H1 (cell line): ENCODE results near the gene PTPRC. TPM values are rescaled to one million over a fixed set of nuclear protein-coding genes. Genes with fewer than 3 reads are reported as not detected.

ENCODE experiments used
- CTCF ChIA-PET: fragments of 300-600 bp; sonication (Branson Sonifier 250); formaldehyde crosslinking; loops from one replicate; lab custom pipeline; 2021; ENCODE audit not compliant: partially characterized antibody; lab: Charles Lee
- POLR2A ChIA-PET: fragments of 300-600 bp; sonication (Branson Sonifier 250); formaldehyde crosslinking; loops from one replicate; lab custom pipeline; 2021; ENCODE audit warnings: inconsistent platforms; ENCODE audit not compliant: partially characterized antibody; lab: Charles Lee
- DNase-seq, 2 experiments: peaks; one replicate each; pipeline versions ENCODE4 v3.0.0 to v3.0.0-alpha.2; 2010 to 2022; ENCODE audit warnings: low spot score in 2 of 2, low read depth in 1 of 2, mixed read lengths in 1 of 2
- FAIRE-seq: peaks from 2 replicates; lab custom pipeline; 2011; peaks lifted over from hg19 to GRCh38; lab: Jason Lieb, UNC
- H2AFZ ChIP-seq: 2 replicates; pipeline ENCODE4 v1.8.1; 2012; ENCODE audit warnings: low read length, inconsistent platforms
- H2AK5ac ChIP-seq: 2 replicates; pipeline ENCODE4 v1.6.1; 2013; ENCODE audit warnings: low read depth, low read length
- H2BK120ac ChIP-seq: replicated peaks from 2 replicates; pipeline ENCODE3; 2013; ENCODE audit warnings: low read depth, low read length, inconsistent platforms
- H2BK12ac ChIP-seq: 2 replicates; pipeline ENCODE4 v1.6.1; 2013; ENCODE audit warnings: low read depth, low read length
- H2BK15ac ChIP-seq: 2 replicates; pipeline ENCODE4 v1.6.1; 2013; ENCODE audit warnings: low read length
- H2BK20ac ChIP-seq: 2 replicates; pipeline ENCODE4 v1.6.1; 2013; ENCODE audit warnings: low read length
- H2BK5ac ChIP-seq: 2 replicates; pipeline ENCODE4 v1.6.1; 2013; ENCODE audit warnings: low read depth, low read length
- H3K14ac ChIP-seq: 2 replicates; pipeline ENCODE4 v1.6.1; 2013; ENCODE audit warnings: inconsistent platforms; ENCODE audit not compliant: insufficient read length
- H3K18ac ChIP-seq: 2 replicates; pipeline ENCODE4 v1.6.1; 2013; ENCODE audit warnings: low read length; ENCODE audit errors: extremely low read depth
- H3K23ac ChIP-seq: 2 replicates; pipeline ENCODE4 v1.6.1; 2013; ENCODE audit warnings: inconsistent platforms; ENCODE audit not compliant: insufficient read length
- H3K23me2 ChIP-seq: 2 replicates; pipeline ENCODE4 v1.6.1; 2013; ENCODE audit warnings: low read depth, low read length
- H3K27ac ChIP-seq: 2 replicates; pipeline ENCODE4 v1.6.1; 2011; ENCODE audit warnings: low read depth, low read length, inconsistent platforms
- H3K27me3 ChIP-seq, 4 experiments: replicated peaks in 1 of 4; 1 replicate in 1 of 4; 2 replicates in 3 of 4; pipeline versions ENCODE4 v1.6.1 to v1.8.1; 2011 to 2013; ENCODE audit warnings: low read length in 3 of 4, mild to moderate bottlenecking in 3 of 4, inconsistent platforms in 2 of 4, mixed read lengths in 2 of 4, moderate library complexity in 1 of 4; ENCODE audit not compliant: control insufficient read depth in 3 of 4, insufficient read depth in 3 of 4; ENCODE audit errors: extremely low read depth in 1 of 4
- H3K36me3 ChIP-seq, 4 experiments: 2 replicates each; pipeline versions ENCODE4 v1.6.1 to v1.8.1; 2011 to 2013; ENCODE audit warnings: mild to moderate bottlenecking in 4 of 4, low read length in 3 of 4, moderate library complexity in 2 of 4, control low read depth in 1 of 4, inconsistent platforms in 1 of 4; ENCODE audit not compliant: insufficient read depth in 4 of 4, control insufficient read depth in 2 of 4
- H3K4ac ChIP-seq: replicated peaks from 2 replicates; pipeline ENCODE3; 2013; ENCODE audit warnings: low read length, low read depth, mixed read lengths, inconsistent platforms; ENCODE audit not compliant: insufficient read length
- H3K4me1 ChIP-seq, 4 experiments: replicated peaks in 1 of 4; 1 replicate in 1 of 4; 2 replicates in 3 of 4; pipeline versions ENCODE4 v1.6.1 to v1.8.1; 2011 to 2013; ENCODE audit warnings: low read length in 3 of 4, inconsistent platforms in 2 of 4, mixed read lengths in 1 of 4; ENCODE audit not compliant: insufficient read depth in 4 of 4, control insufficient read depth in 3 of 4
- H3K4me2 ChIP-seq, 2 experiments: 2 replicates each; pipeline versions ENCODE4 v1.6.1 to v1.8.1; 2011 to 2013; ENCODE audit warnings: low read depth in 2 of 2, low read length in 2 of 2, control low read depth in 1 of 2, inconsistent platforms in 1 of 2, mild to moderate bottlenecking in 1 of 2; ENCODE audit not compliant: insufficient read depth in 1 of 2
- H3K4me3 ChIP-seq, 4 experiments: fragments of 200-600, 300-600 bp in 1 of 4; sonication (generic), shearing (Covaris generic), sonication (Bioruptor Twin) in 1 of 4; 2 replicates each; pipeline versions ENCODE4 v1.5.1 to v1.8.1; 2011 to 2016; ENCODE audit warnings: low read length in 4 of 4, low read depth in 3 of 4, control low read depth in 2 of 4, inconsistent platforms in 2 of 4, mild to moderate bottlenecking in 2 of 4, mixed read lengths in 1 of 4, moderate library complexity in 1 of 4; ENCODE audit not compliant: insufficient read depth in 2 of 4; ENCODE audit errors: extremely low read depth in 1 of 4
- H3K56ac ChIP-seq: replicated peaks from 2 replicates; pipeline ENCODE3; 2013; ENCODE audit warnings: low read depth, mild to moderate bottlenecking, mixed read lengths, low read length, inconsistent platforms; ENCODE audit not compliant: insufficient read length
- H3K79me1 ChIP-seq: 2 replicates; pipeline ENCODE4 v1.6.1; 2013; ENCODE audit warnings: low read depth, low read length, control low read depth
- H3K79me2 ChIP-seq, 2 experiments: 2 replicates each; pipeline versions ENCODE4 v1.6.1 to v1.8.1; 2012 to 2013; ENCODE audit warnings: low read length in 2 of 2, mild to moderate bottlenecking in 2 of 2, inconsistent platforms in 1 of 2; ENCODE audit not compliant: insufficient read depth in 2 of 2, control insufficient read depth in 1 of 2
- H3K9ac ChIP-seq, 4 experiments: replicated peaks in 1 of 4; 1 replicate in 1 of 4; 2 replicates in 3 of 4; pipeline versions ENCODE4 v1.6.1 to v1.8.1; 2011 to 2013; ENCODE audit warnings: low read depth in 3 of 4, low read length in 3 of 4, control low read depth in 2 of 4, mild to moderate bottlenecking in 2 of 4, moderate library complexity in 2 of 4, inconsistent platforms in 1 of 4; ENCODE audit errors: extremely low read depth in 1 of 4
- H3K9me3 ChIP-seq, 2 experiments: 2 replicates each; pipeline versions ENCODE4 v1.6.1 to v1.8.1; 2012 to 2013; ENCODE audit warnings: mild to moderate bottlenecking in 2 of 2, moderate library complexity in 2 of 2, control low read depth in 1 of 2, inconsistent platforms in 1 of 2, low read depth in 1 of 2, low read length in 1 of 2, mixed read lengths in 1 of 2; ENCODE audit not compliant: insufficient read depth in 2 of 2
- H4K20me1 ChIP-seq, 2 experiments: replicated peaks in 1 of 2; 2 replicates each; pipeline versions ENCODE3 to v1.8.1; 2011 to 2013; ENCODE audit warnings: inconsistent platforms in 2 of 2, low read length in 2 of 2, mild to moderate bottlenecking in 1 of 2; ENCODE audit not compliant: insufficient read depth in 2 of 2, control insufficient read depth in 1 of 2
- H4K5ac ChIP-seq: 2 replicates; pipeline ENCODE4 v1.6.1; 2013; ENCODE audit warnings: low read length, low read depth, mixed read lengths, inconsistent platforms; ENCODE audit not compliant: insufficient read length
- H4K8ac ChIP-seq: 2 replicates; pipeline ENCODE4 v1.8.0; 2013; ENCODE audit warnings: mild to moderate bottlenecking, moderate library complexity, low read length, inconsistent platforms; ENCODE audit not compliant: insufficient read depth; ENCODE audit errors: extremely low read depth
- H4K91ac ChIP-seq: replicated peaks from 2 replicates; pipeline ENCODE3; 2013; ENCODE audit warnings: low read length, mixed read lengths, inconsistent platforms; ENCODE audit not compliant: insufficient read length
- CHD2 ChIP-seq: IDR thresholded peaks from 2 replicates; pipeline ENCODE4 v1.6.1; 2012; ENCODE audit warnings: low read length, improper control_type of control experiment
- RBBP5 ChIP-seq: IDR thresholded peaks from 2 replicates; pipeline ENCODE4 v1.7.1; 2012; ENCODE audit warnings: low read depth, mild to moderate bottlenecking, inconsistent platforms, low read length, moderate library complexity, borderline replicate concordance
- TAF1 ChIP-seq: IDR thresholded peaks from 2 replicates; pipeline ENCODE4 v1.6.1; 2011; ENCODE audit warnings: mild to moderate bottlenecking, low read depth, low read length
- polyA plus RNA-seq, 7 experiments: library from polyadenylated mRNA; depleted of rRNA in 3 of 7; stranded (reverse) in 5 of 7; unstranded in 2 of 7; fragments of >200 nt in 5 of 7; fragments of 200-250 nt in 2 of 7; gene quantifications; 1 replicate in 5 of 7; 2 replicates in 1 of 7; 4 replicates in 1 of 7; pipeline versions ENCODE4 v1.2.1 to v1.2.3, GENCODE V29; 2011 to 2013; ENCODE audit warnings: missing spikeins in 2 of 7, mixed read lengths in 2 of 7
- total RNA-seq: library from RNA; stranded (reverse); fragmentation: NEBNext Ultra II Directional; extraction: Animal tissue kit (Norgen Biotek cat#: 25700); gene quantifications from 2 replicates; pipeline ENCODE4 v1.2.1, GENCODE V29; 2021

The PTPRC gene
- total and polyA plus RNA-seq, 2 of the 8 experiments (the other 6 are each of a cell fraction or from before 2014, with no cell fraction given): 0.05 TPM; not detected in 1

GRCh38 chr1:198725090-198725489, 86.2 kb downstream of the PTPRC start:
- no peak for FAIRE-seq
- Histone ChIP-seq H4K20me1 (no peaks in the 10 kb centered on the region), H3K23me2 (no peaks in the 10 kb centered on the region), H3K27me3 (no peaks in the 10 kb centered on the region), H3K79me2 (no peaks in the 10 kb centered on the region), H2AK5ac (no peak overlapping the region), H3K14ac (no peak overlapping the region), H3K79me1 (no peaks in the 10 kb centered on the region), H3K18ac (no peak overlapping the region), H2BK15ac (no peak overlapping the region), H4K5ac (no peak overlapping the region), H3K9me3 (no peaks in the 10 kb centered on the region), H3K4me1 (peaks cover 0 to 3% (median 0%) of the 10 kb centered on the region in 4 experiments; a peak in 1 of 7 replicates), H4K8ac (no peak overlapping the region), H3K27ac (no peak overlapping the region), H2BK12ac (no peak overlapping the region), H3K4me3 (no peak overlapping the region), H3K56ac (no peak overlapping the region), H2AFZ (no peak overlapping the region), H3K4me2 (no peak overlapping the region), H3K23ac (no peak overlapping the region), H2BK5ac (no peak overlapping the region), H2BK120ac (no peak overlapping the region), H4K91ac (no peak overlapping the region), H2BK20ac (no peak overlapping the region), H3K4ac (no peak overlapping the region), H3K36me3 (no peaks in the 10 kb centered on the region), H3K9ac (no peak overlapping the region)
- CTCF ChIA-PET: no interaction called here
- no peak for DNase-seq
- POLR2A ChIA-PET: no interaction called here
- TF ChIP-seq RBBP5 (no peak), TAF1 (no peak), CHD2 (no peak)
